Smooth muscle cell (in vitro differentiated cells): ENCODE measurements around the gene ARRDC3. TPM values are rescaled to one million over a fixed set of nuclear protein-coding genes. Genes with fewer than 3 reads are reported as not detected.
A peak's percentile ranks its signal among the peaks of the same experiment; 100 is the strongest.

Experiments used
- DNase-seq: peaks from one replicate; lab custom pipeline; 2025; ENCODE audit not compliant: unreplicated experiment; lab: John Stamatoyannopoulos, UW
- H2AFZ ChIP-seq: fragments of 200-600 bp; sonication (generic); 2 replicates; pipeline ENCODE4 v1.6.0; 2016; ENCODE audit warnings: antibody characterized with exemption, low read depth, mild to moderate bottlenecking
- H3F3A ChIP-seq: fragments of 200-600 bp; sonication (generic); 2 replicates; pipeline ENCODE4 v1.6.0; 2017; ENCODE audit warnings: antibody characterized with exemption, low read depth
- H3K27ac ChIP-seq: fragments of 200-600 bp; sonication (generic); 2 replicates; pipeline ENCODE4 v1.5.1; 2016; ENCODE audit warnings: low read depth, mild to moderate bottlenecking
- H3K27me3 ChIP-seq: fragments of 200-600 bp; sonication (generic); 2 replicates; pipeline ENCODE4 v1.6.1; 2016; ENCODE audit warnings: low read depth, mild to moderate bottlenecking
- H3K36me3 ChIP-seq: fragments of 200-600 bp; sonication (generic); 2 replicates; pipeline ENCODE4 v1.5.1; 2016; ENCODE audit warnings: low read depth
- H3K4me1 ChIP-seq: fragments of 200-600 bp; sonication (generic); 2 replicates; pipeline ENCODE4 v1.5.1; 2016; ENCODE audit warnings: low read depth
- H3K4me2 ChIP-seq: fragments of 200-600 bp; sonication (generic); 2 replicates; pipeline ENCODE4 v1.6.0; 2016; ENCODE audit warnings: mild to moderate bottlenecking
- H3K4me3 ChIP-seq: fragments of 200-600 bp; sonication (generic); 2 replicates; pipeline ENCODE4 v1.5.1; 2016; ENCODE audit warnings: mild to moderate bottlenecking
- H3K79me2 ChIP-seq: fragments of 200-600 bp; sonication (generic); 2 replicates; pipeline ENCODE4 v1.6.0; 2016; ENCODE audit warnings: low read depth, mild to moderate bottlenecking
- H3K9ac ChIP-seq: fragments of 200-600 bp; sonication (generic); 2 replicates; pipeline ENCODE4 v1.6.0; 2016; ENCODE audit warnings: low read depth
- H3K9me3 ChIP-seq: fragments of 200-600 bp; sonication (generic); replicated peaks from 2 replicates; pipeline ENCODE4 v1.5.1; 2016; ENCODE audit warnings: low read depth
- H4K20me1 ChIP-seq: fragments of 200-600 bp; sonication (generic); 2 replicates; pipeline ENCODE4 v1.6.0; 2016; ENCODE audit warnings: low read depth
- CTCF ChIP-seq: fragments of 200-600 bp; sonication (generic); IDR thresholded peaks from 2 replicates; pipeline ENCODE4 v1.5.1; 2017; ENCODE audit warnings: borderline replicate concordance, mild to moderate bottlenecking, antibody characterized with exemption; ENCODE audit not compliant: insufficient read depth, poor library complexity, severe bottlenecking
- WGBS: methylation state at CpG from one replicate; pipeline ENCODE4 v1.1.7; 2016; ENCODE audit warnings: low lambda C conversion rate; 5-methylcytosine and 5-hydroxymethylcytosine counted together
- polyA plus RNA-seq: library from polyadenylated mRNA; unstranded; fragments of >200 nt; fragmentation: Nextera tagmentation; extraction: Ambion mirVana; gene quantifications from 2 replicates; pipeline ENCODE4 v1.2.1, GENCODE V29; 2016
- total RNA-seq: library from RNA; depleted of rRNA; stranded (reverse); fragments of >200 nt; gene quantifications from 2 replicates; pipeline ENCODE4 v1.2.3, GENCODE V29; 2014

Gene ARRDC3
- total and polyA plus RNA-seq, 2 experiments from 2014 or later = 27.1 to 95.0 TPM

DNA sequence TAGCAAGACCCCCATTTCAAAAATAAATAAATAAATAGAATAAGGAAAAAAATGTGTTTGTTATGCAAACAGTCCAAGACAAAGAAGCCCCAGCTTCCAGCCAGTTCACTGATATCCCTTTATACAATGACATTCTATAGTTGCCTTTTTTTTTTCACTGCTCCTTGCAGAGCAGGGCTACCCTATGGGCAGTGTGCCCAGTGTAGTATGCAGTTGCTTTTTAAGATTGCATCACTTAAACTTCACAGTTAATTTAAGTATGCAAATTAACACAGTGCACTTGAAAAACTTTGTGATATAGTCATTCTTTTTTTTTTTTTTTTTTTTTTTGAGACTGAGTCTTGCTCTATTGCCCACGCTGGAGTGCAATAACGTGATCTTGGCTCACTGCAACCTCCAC, 40.8 kb upstream of the ARRDC3 start:
- no peak overlapping the region for H3K4me2 ChIP-seq
- peaks cover 9% of the 10 kb centered on the region for H3K4me1 ChIP-seq
- H2AFZ ChIP-seq = no peak overlapping the region
- 84% methylated on average over 2 of the region's 2 CpGs for WGBS
- H3K27ac ChIP-seq = no peak overlapping the region
- TF ChIP-seq CTCF = no peak
- DNase-seq = no peak
- H3K27me3 ChIP-seq = no peaks in the 10 kb centered on the region
- no peaks in the 10 kb centered on the region for H3K9me3 ChIP-seq
- no peak overlapping the region for H3K9ac ChIP-seq
- no peaks in the 10 kb centered on the region for H3F3A ChIP-seq
- no peaks in the 10 kb centered on the region for H3K79me2 ChIP-seq
- H3K4me3 ChIP-seq = no peak overlapping the region
- no peaks in the 10 kb centered on the region for H4K20me1 ChIP-seq
- no peaks in the 10 kb centered on the region for H3K36me3 ChIP-seq

DNA sequence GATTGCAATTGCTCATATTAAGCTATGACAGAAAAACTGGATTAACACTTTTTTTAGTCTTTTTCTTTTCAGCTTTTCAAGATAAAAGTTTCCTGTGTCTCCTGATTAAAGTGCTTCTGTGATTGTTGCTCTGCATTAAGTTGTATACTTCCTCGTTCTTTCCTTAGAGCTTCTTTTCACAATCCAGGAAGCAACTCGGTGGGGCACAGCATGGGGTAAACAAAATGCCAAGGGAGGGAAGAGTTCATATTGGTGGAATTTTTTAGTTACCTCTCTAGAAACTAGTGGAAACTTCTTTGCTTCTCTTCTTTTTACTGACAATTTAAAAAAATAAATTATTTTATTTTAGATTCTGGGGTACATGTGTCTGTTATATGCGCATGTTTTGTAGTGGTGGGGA, 37.8 kb upstream of the ARRDC3 start:
- no peaks in the 10 kb centered on the region for H3K27me3 ChIP-seq
- H3K4me3 ChIP-seq = no peak overlapping the region
- WGBS = 45% methylated on average over 3 of the region's 3 CpGs
- no peak overlapping the region for H2AFZ ChIP-seq
- H3K4me2 ChIP-seq = no peak overlapping the region
- no peak overlapping the region for H3K9ac ChIP-seq
- H3K4me1 ChIP-seq = peaks cover 9% of the 10 kb centered on the region
- no peak for TF ChIP-seq CTCF
- no peaks in the 10 kb centered on the region for H3K9me3 ChIP-seq
- no peaks in the 10 kb centered on the region for H4K20me1 ChIP-seq
- H3F3A ChIP-seq = no peaks in the 10 kb centered on the region
- no peaks in the 10 kb centered on the region for H3K79me2 ChIP-seq
- no peak for DNase-seq
- H3K36me3 ChIP-seq = no peaks in the 10 kb centered on the region
- H3K27ac ChIP-seq = no peak overlapping the region

DNA sequence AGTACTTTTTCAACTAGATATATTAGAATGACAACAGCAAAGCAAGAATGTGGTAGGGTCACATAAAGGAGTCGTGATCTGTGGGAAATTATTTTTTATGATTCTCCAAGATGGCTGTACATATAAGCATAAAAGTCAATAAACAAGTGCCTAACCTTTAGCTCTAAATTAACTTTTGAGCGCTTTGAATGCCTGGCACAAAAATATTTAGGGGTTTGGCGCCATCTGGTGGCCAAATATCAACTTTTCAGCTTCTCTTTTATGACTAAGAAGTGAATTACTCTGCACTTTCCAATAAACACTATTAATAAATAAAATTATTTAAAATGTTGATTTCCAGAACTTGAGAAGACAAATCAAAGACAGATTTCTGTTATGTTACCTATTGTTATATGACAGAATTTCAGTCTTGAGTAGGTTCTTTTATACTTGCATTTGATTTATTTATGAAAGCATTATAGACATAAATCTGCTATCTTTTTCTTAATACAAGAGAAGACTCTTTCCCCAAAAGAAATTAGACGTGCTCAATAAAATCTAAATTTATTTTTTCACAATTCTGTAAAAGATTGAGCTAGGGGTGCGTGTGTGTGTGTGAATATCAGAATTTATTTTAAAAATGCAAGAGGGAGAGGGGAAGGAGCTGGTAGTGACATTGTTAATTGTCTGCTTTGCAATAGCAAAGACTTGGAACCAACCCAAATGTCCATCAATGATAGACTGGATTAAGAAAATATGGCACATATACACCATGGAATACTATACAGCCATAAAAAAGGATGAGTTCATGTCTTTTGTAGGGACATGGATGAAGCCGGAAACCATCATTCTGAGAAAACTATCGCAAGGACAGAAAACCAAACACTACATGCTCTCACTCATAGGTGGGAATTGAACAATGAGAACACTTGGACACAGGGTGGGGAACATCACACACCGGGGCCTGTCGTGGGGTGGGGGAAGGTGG, 36.7 kb upstream of the ARRDC3 start:
- H2AFZ ChIP-seq = no peak overlapping the region
- no peak overlapping the region for H3K9ac ChIP-seq
- TF ChIP-seq CTCF = peak; percentile 91
- peak; percentile 5 for DNase-seq
- H3K27me3 ChIP-seq = no peaks in the 10 kb centered on the region
- no peak overlapping the region for H3K27ac ChIP-seq
- H3K4me1 ChIP-seq = peaks cover 9% of the 10 kb centered on the region
- no peaks in the 10 kb centered on the region for H4K20me1 ChIP-seq
- 57% methylated on average over 9 of the region's 9 CpGs for WGBS
- no peaks in the 10 kb centered on the region for H3K79me2 ChIP-seq
- H3K4me3 ChIP-seq = no peak overlapping the region
- H3K36me3 ChIP-seq = no peaks in the 10 kb centered on the region
- H3K4me2 ChIP-seq = no peak overlapping the region
- no peaks in the 10 kb centered on the region for H3F3A ChIP-seq
- H3K9me3 ChIP-seq = no peaks in the 10 kb centered on the region

DNA sequence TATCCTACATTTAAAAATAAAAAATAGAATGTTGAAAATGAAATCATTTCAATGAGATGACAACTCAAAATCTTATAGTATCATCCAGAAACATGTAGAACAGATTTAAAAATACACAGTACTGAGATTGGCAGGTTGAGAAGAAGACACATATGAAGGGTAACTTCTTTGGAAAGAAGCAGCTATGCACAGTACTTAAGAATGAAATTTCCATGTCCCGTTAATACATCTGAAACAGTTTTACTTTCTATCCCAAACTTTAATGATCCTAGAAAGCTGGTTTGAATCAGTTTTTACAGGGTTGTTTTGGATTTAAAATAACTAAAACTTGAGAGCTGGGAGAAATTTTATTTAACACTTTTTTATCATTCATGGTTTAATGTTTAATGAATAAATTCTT, 36.0 kb upstream of the ARRDC3 start:
- H3K27ac ChIP-seq = no peak overlapping the region

More for the DNA sequence above, 36.0 kb upstream of the ARRDC3 start:
- WGBS = 94% methylated on average over 1 of the region's 1 CpG
- no peak overlapping the region for H3K9ac ChIP-seq
- peaks cover 9% of the 10 kb centered on the region for H3K4me1 ChIP-seq
- no peak overlapping the region for H3K4me2 ChIP-seq
- H4K20me1 ChIP-seq = no peaks in the 10 kb centered on the region
- H3K4me3 ChIP-seq = no peak overlapping the region
- H2AFZ ChIP-seq = no peak overlapping the region
- no peaks in the 10 kb centered on the region for H3K27me3 ChIP-seq
- H3K9me3 ChIP-seq = no peaks in the 10 kb centered on the region
- no peak for DNase-seq
- H3F3A ChIP-seq = no peaks in the 10 kb centered on the region
- H3K79me2 ChIP-seq = no peaks in the 10 kb centered on the region
- no peaks in the 10 kb centered on the region for H3K36me3 ChIP-seq
- no peak for TF ChIP-seq CTCF
